PC-3 (cell line): ENCODE data around the gene GPC3. TPM values are rescaled to one million over a fixed set of nuclear protein-coding genes. Genes with fewer than 3 reads are reported as not detected.

Source experiments
- ATAC-seq: fragments of 200-7000 bp; cut with Tn5 transposase; 2 replicates; pipeline ENCODE4 v1.9.1; 2020; ENCODE audit warnings: mild to moderate bottlenecking, moderate library complexity
- BruUV-seq: library from RNA; stranded (reverse); fragments of 400-500 nt; replicated peaks from 2 replicates; lab custom pipeline; 2021; lab: Mats Ljungman, UMichigan
- CTCF ChIA-PET: fragments of 300-600 bp; sonication (Branson Sonifier 250); formaldehyde crosslinking; loops from one replicate; lab custom pipeline; 2022; ENCODE audit warnings: antibody characterized with exemption; lab: Charles Lee
- POLR2A ChIA-PET: fragments of 300-600 bp; sonication (Branson Sonifier 250); formaldehyde crosslinking; loops from one replicate; lab custom pipeline; 2022; ENCODE audit warnings: antibody characterized with exemption; ENCODE audit not compliant: unreplicated experiment; lab: Charles Lee
- DNase-seq: peaks from one replicate; pipeline ENCODE4 v3.0.0-alpha.2; 2015
- H2AFZ ChIP-seq: fragments of 300-600 bp; sonication (generic); 2 replicates; pipeline ENCODE4 v1.6.0; 2016; ENCODE audit warnings: antibody characterized with exemption, low read length
- H3F3A ChIP-seq: fragments of 300-600 bp; sonication (generic); one replicate; pipeline ENCODE4 v1.6.0; 2017; ENCODE audit warnings: antibody characterized with exemption, low read length, control low read depth, mild to moderate bottlenecking; ENCODE audit not compliant: unreplicated experiment
- H3K27ac ChIP-seq: fragments of 300-600 bp; sonication (generic); 2 replicates; pipeline ENCODE4 v1.5.1; 2016; ENCODE audit warnings: mild to moderate bottlenecking, low read length
- H3K27me3 ChIP-seq: fragments of 300-600 bp; sonication (generic); 2 replicates; pipeline ENCODE4 v1.6.1; 2016; ENCODE audit warnings: low read length, mixed read lengths
- H3K36me3 ChIP-seq: fragments of 300-600 bp; sonication (generic); 2 replicates; pipeline ENCODE4 v1.6.1; 2016; ENCODE audit warnings: low read depth, mixed run types, low read length, mixed read lengths
- H3K4me1 ChIP-seq: fragments of 300-600 bp; sonication (generic); 2 replicates; pipeline ENCODE4 v1.5.1; 2016; ENCODE audit warnings: low read length; ENCODE audit not compliant: insufficient read depth
- H3K4me2 ChIP-seq: fragments of 300-600 bp; sonication (generic); 2 replicates; pipeline ENCODE4 v1.6.0; 2016; ENCODE audit warnings: low read length
- H3K4me3 ChIP-seq: fragments of 300-600 bp; sonication (generic); 2 replicates; pipeline ENCODE4 v1.5.1; 2016; ENCODE audit warnings: mild to moderate bottlenecking, low read length, mixed read lengths
- H3K79me2 ChIP-seq: fragments of 300-600 bp; sonication (generic); 2 replicates; pipeline ENCODE4 v1.6.1; 2017; ENCODE audit warnings: low read length, mixed read lengths
- H3K9ac ChIP-seq: fragments of 300-600 bp; sonication (generic); 2 replicates; pipeline ENCODE4 v1.6.0; 2016; ENCODE audit warnings: mild to moderate bottlenecking, low read length
- H3K9me2 ChIP-seq: fragments of 300-600 bp; sonication (generic); replicated peaks from 2 replicates; pipeline ENCODE4 v1.6.1; 2016; ENCODE audit warnings: mixed run types, low read length, mixed read lengths
- H3K9me3 ChIP-seq: fragments of 300-600 bp; sonication (generic); 2 replicates; pipeline ENCODE4 v1.6.1; 2016; ENCODE audit warnings: low read length, mixed read lengths
- H4K20me1 ChIP-seq: fragments of 300-600 bp; sonication (generic); 2 replicates; pipeline ENCODE4 v1.6.1; 2016; ENCODE audit warnings: low read length, mixed read lengths
- EZH2 ChIP-seq: fragments of 300-600 bp; sonication (generic); IDR thresholded peaks from one replicate; pipeline ENCODE4 v1.6.1; 2017; ENCODE audit warnings: antibody characterized with exemption, mild to moderate bottlenecking, low read length; ENCODE audit not compliant: unreplicated experiment
- EZH2phosphoT487 ChIP-seq: fragments of 300-600 bp; sonication (generic); IDR thresholded peaks from 2 replicates; pipeline ENCODE4 v1.6.1; 2018; ENCODE audit warnings: mild to moderate bottlenecking, antibody characterized with exemption, low read length, borderline replicate concordance
- intact Hi-C: fragments of 100-400 bp; cut with micrococcal nuclease; formaldehyde crosslinking; loops from 2 replicates; pipeline ENCODE4 v1.9.0; 2023
- total RNA-seq: library from RNA; depleted of rRNA; stranded (reverse); fragments of >200 nt; gene quantifications from 2 replicates; pipeline ENCODE4 v1.2.3, GENCODE V29; 2014
- TF ChIP-seq, protein P1 (sequence below): fragments of 300-600 bp; sonication (generic); conservative IDR thresholded peaks from 2 replicates; pipeline ENCODE4 v1.5.1; 2017; ENCODE audit warnings: antibody characterized with exemption, low read depth, mild to moderate bottlenecking, low read length

GPC3 gene
- total RNA-seq, 1 experiment from 2014 or later = not detected

DNA sequence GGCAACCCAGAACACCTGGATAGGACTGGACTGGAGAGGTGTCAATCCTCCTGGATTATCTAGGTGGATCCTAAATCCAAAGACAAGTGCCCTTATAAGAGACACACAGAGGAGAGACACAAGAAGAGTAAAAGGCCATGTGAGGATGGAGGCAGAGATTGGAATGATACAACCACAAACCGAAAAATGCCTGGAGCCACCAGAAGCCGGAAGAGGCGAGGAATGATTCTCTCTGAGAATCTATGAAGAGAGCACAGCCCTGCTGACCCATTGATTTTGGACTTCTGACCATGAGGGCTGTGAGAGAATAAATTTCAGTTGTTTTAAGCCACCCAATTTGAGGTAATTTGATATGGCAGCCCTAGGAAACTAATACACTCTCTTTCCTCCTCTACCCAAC is 20.1 kb downstream of the GPC3 start:
- TF ChIP-seq EZH2phosphoT487 = no peak
- TF ChIP-seq EZH2 = no peak
- TF ChIP-seq, protein P1, sequence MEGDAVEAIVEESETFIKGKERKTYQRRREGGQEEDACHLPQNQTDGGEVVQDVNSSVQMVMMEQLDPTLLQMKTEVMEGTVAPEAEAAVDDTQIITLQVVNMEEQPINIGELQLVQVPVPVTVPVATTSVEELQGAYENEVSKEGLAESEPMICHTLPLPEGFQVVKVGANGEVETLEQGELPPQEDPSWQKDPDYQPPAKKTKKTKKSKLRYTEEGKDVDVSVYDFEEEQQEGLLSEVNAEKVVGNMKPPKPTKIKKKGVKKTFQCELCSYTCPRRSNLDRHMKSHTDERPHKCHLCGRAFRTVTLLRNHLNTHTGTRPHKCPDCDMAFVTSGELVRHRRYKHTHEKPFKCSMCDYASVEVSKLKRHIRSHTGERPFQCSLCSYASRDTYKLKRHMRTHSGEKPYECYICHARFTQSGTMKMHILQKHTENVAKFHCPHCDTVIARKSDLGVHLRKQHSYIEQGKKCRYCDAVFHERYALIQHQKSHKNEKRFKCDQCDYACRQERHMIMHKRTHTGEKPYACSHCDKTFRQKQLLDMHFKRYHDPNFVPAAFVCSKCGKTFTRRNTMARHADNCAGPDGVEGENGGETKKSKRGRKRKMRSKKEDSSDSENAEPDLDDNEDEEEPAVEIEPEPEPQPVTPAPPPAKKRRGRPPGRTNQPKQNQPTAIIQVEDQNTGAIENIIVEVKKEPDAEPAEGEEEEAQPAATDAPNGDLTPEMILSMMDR = no peak
- no peaks in the 10 kb centered on the region for H3F3A ChIP-seq
- no peaks in the 10 kb centered on the region for H3K36me3 ChIP-seq
- H3K9me3 ChIP-seq = no peaks in the 10 kb centered on the region
- ATAC-seq = no peak
- H3K9me2 ChIP-seq = no peaks in the 10 kb centered on the region
- H3K9ac ChIP-seq = no peak overlapping the region
- H4K20me1 ChIP-seq = no peaks in the 10 kb centered on the region
- H3K4me3 ChIP-seq = no peak overlapping the region
- peaks cover 38% of the 10 kb centered on the region for H3K27me3 ChIP-seq
- no peak overlapping the region for H3K27ac ChIP-seq
- no peak overlapping the region for H3K4me2 ChIP-seq
- intact Hi-C loops = no loop called here
- BruUV-seq = no TSS peak
- H3K4me1 ChIP-seq = no peaks in the 10 kb centered on the region
- CTCF ChIA-PET = no interaction called here
- no peak overlapping the region for H2AFZ ChIP-seq
- no peak for DNase-seq
- H3K79me2 ChIP-seq = no peaks in the 10 kb centered on the region
- POLR2A ChIA-PET = no interaction called here

DNA sequence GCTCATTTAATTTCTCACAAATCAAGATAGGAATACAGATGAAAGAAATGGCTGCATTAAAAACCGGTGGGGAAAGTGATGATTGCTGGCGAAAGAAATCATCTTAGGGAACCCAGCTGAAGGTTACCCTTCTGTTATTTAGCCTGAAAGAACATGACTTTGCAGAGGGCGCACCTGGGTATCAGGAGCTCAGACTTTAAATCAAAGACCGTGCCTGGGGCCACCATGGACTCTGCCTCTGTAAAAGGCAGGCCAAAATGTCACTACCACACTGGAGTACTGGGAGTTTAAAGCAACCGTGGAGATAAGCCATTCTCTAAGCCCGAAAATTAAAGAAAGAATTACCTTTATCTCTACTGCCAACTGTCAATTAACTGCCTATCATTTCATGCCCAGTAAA is 24.3 kb downstream of the GPC3 start:
- TF ChIP-seq EZH2 = no peak
- no peak for TF ChIP-seq EZH2phosphoT487
- TF ChIP-seq, protein P1 = no peak
- intact Hi-C loops = no loop called here

DNA sequence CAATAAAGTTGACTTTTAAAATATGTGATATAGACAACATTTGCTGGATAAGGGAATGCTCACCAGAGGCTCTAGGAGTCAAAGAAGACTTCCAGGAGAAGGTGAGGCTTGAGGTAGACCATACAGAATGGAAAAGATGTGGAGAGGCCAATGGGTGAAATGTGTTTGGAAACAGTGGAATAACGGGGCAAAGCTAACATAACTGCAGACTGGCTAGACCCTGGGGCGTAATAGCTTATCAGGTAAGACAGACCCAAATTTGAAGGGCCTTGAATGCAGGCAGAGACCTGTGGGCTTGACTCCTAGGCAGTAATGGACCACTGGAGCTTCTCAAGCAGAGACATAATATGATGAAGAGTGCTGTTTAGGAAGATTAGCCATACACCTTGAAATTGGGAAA is 25.4 kb downstream of the GPC3 start:
- DNase-seq (no peak), ATAC-seq (no peak)
- Histone ChIP-seq H3K9me3 (no peaks in the 10 kb centered on the region), H3K9ac (no peak overlapping the region), H3K4me1 (no peaks in the 10 kb centered on the region), H2AFZ (no peak overlapping the region), H3K27me3 (peaks cover 16% of the 10 kb centered on the region; the same call in 1 of the 2 replicates), H4K20me1 (no peaks in the 10 kb centered on the region), H3K27ac (no peak overlapping the region), H3K79me2 (no peaks in the 10 kb centered on the region), H3F3A (no peaks in the 10 kb centered on the region), H3K9me2 (no peaks in the 10 kb centered on the region), H3K36me3 (no peaks in the 10 kb centered on the region), H3K4me2 (no peak overlapping the region), H3K4me3 (no peak overlapping the region)
- intact Hi-C loops = no loop called here
- BruUV-seq = no TSS peak
- TF ChIP-seq, protein P1 = no peak
- TF ChIP-seq EZH2phosphoT487 (no peak), EZH2 (no peak)
- ChIA-PET CTCF (interaction anchor here (0.6 kb wide), 2 partner anchors 67 to 433 kb away, joined by 3 to 4 read pairs; no protein-coding TSS in a partner anchor), POLR2A (no interaction called here)

More for the DNA sequence above, 24.3 kb downstream of the GPC3 start:
- DNase-seq (no peak), ATAC-seq (no peak)
- ChIA-PET POLR2A (no interaction called here), CTCF (no interaction called here)
- H3K4me1 ChIP-seq = no peaks in the 10 kb centered on the region
- no peaks in the 10 kb centered on the region for H3K79me2 ChIP-seq
- no peak overlapping the region for H3K27ac ChIP-seq
- H3F3A ChIP-seq = no peaks in the 10 kb centered on the region
- H3K27me3 ChIP-seq = peaks cover 24% of the 10 kb centered on the region
- no peaks in the 10 kb centered on the region for H3K9me3 ChIP-seq
- H3K36me3 ChIP-seq = no peaks in the 10 kb centered on the region
- H3K4me3 ChIP-seq = no peak overlapping the region
- H2AFZ ChIP-seq = no peak overlapping the region
- no TSS peak for BruUV-seq
- no peaks in the 10 kb centered on the region for H3K9me2 ChIP-seq
- H3K9ac ChIP-seq = no peak overlapping the region
- H4K20me1 ChIP-seq = no peaks in the 10 kb centered on the region
- no peak overlapping the region for H3K4me2 ChIP-seq
